HepG2 (cell line): ENCODE data around the gene LITAFD. TPM values are rescaled to one million over a fixed set of nuclear protein-coding genes. Genes with fewer than 3 reads are reported as not detected.

Source experiments
- CEBPB ChIP-seq: IDR thresholded peaks from 2 replicates; pipeline ENCODE4 v1.6.1; 2011; ENCODE audit warnings: low read depth, low read length, improper control_type of control experiment, borderline replicate concordance
- CEBPG ChIP-seq: IDR thresholded peaks from 2 replicates; pipeline ENCODE4 v1.6.1; 2016
- ELF3 ChIP-seq: IDR thresholded peaks from 2 replicates; pipeline ENCODE4 v1.6.1; 2016; ENCODE audit warnings: missing genetic modification reagents, missing compliant biosample characterization
- GATAD2A ChIP-seq: IDR thresholded peaks from 2 replicates; pipeline ENCODE4 v1.6.1; 2016
- JUND ChIP-seq: sonication (generic); formaldehyde crosslinking; IDR thresholded peaks from 2 replicates; pipeline ENCODE4 v1.8.0; 2022; ENCODE audit warnings: mild to moderate bottlenecking, missing genetic modification reagents
- NR2C2 ChIP-seq: sonication (generic); formaldehyde crosslinking; IDR thresholded peaks from 2 replicates; pipeline ENCODE4 v1.4.0; 2020; ENCODE audit warnings: missing genetic modification reagents, mild to moderate bottlenecking, moderate library complexity, borderline replicate concordance
- PATZ1 ChIP-seq: sonication (generic); formaldehyde crosslinking; IDR thresholded peaks from 2 replicates; pipeline ENCODE4 v1.4.0; 2020; ENCODE audit warnings: missing genetic modification reagents
- PHF21A ChIP-seq: sonication (generic); formaldehyde crosslinking; IDR thresholded peaks from 2 replicates; pipeline ENCODE4 v1.5.0; 2020; ENCODE audit warnings: mild to moderate bottlenecking, missing genetic modification reagents
- PITX1 ChIP-seq: sonication (generic); formaldehyde crosslinking; IDR thresholded peaks from 2 replicates; pipeline ENCODE4 v1.5.1; 2020; ENCODE audit warnings: mild to moderate bottlenecking, missing genetic modification reagents
- SOX6 ChIP-seq, 2 experiments: fragments of 450-650 bp in 1 of 2; sonication (generic) in 1 of 2; formaldehyde crosslinking in 1 of 2; IDR thresholded peaks; 2 replicates each; pipeline versions ENCODE4 v1.4.0 to v1.6.1; 2017 to 2020; ENCODE audit warnings: antibody characterized with exemption in 1 of 2, mild to moderate bottlenecking in 1 of 2, missing genetic modification reagents in 1 of 2
- SSRP1 ChIP-seq: IDR thresholded peaks from 2 replicates; pipeline ENCODE4 v1.6.1; 2016; ENCODE audit warnings: control low read depth
- THAP11 ChIP-seq: IDR thresholded peaks from 2 replicates; pipeline ENCODE4 v1.6.1; 2016; ENCODE audit warnings: missing biosample characterization, missing genetic modification reagents
- ZNF180 ChIP-seq: sonication (generic); formaldehyde crosslinking; IDR thresholded peaks from 2 replicates; pipeline ENCODE4 v1.4.0; 2020; ENCODE audit warnings: low read depth, missing genetic modification reagents, borderline replicate concordance
- ZNF501 ChIP-seq: sonication (generic); formaldehyde crosslinking; IDR thresholded peaks from 2 replicates; pipeline ENCODE4 v1.5.1; 2020; ENCODE audit warnings: mild to moderate bottlenecking, moderate library complexity, missing genetic modification reagents
- ZNF768 ChIP-seq: sonication (generic); formaldehyde crosslinking; IDR thresholded peaks from 2 replicates; pipeline ENCODE4 v1.4.0; 2020; ENCODE audit warnings: missing genetic modification reagents
- polyA plus RNA-seq, 8 experiments: library from polyadenylated mRNA; depleted of rRNA in 3 of 8; stranded (reverse) in 7 of 8; unstranded in 1 of 8; fragments of >200 nt; fragmentation: Illumina TruSeq in 4 of 8; extraction: Trizol in 4 of 8; gene quantifications; 2 replicates each; pipeline versions ENCODE4 v1.2.1 to v1.2.3, GENCODE V29; 2011 to 2016; ENCODE audit warnings: low read depth in 4 of 8, missing spikeins in 1 of 8, mixed read lengths in 1 of 8; ENCODE audit not compliant: insufficient read depth in 1 of 8
- total RNA-seq, 5 experiments: library from RNA; depleted of rRNA; stranded (reverse); fragments of >200 nt; fragmentation: Illumina TruSeq; extraction: Trizol; gene quantifications; 2 replicates each; pipeline ENCODE4 v1.2.3, GENCODE V29; 2016; ENCODE audit warnings: low read depth in 1 of 5
- TF ChIP-seq, protein P1 (sequence below): sonication (generic); formaldehyde crosslinking; IDR thresholded peaks from 2 replicates; pipeline ENCODE4 v1.4.0; 2020; ENCODE audit warnings: missing genetic modification reagents, borderline replicate concordance
- TF ChIP-seq, protein P2 (sequence below), 2 experiments: fragments of 450-650 bp in 1 of 2; sonication (generic) in 1 of 2; formaldehyde crosslinking; IDR thresholded peaks; 2 replicates each; pipeline versions ENCODE4 v1.5.0 to v1.8.0; 2020 to 2022; ENCODE audit warnings: mild to moderate bottlenecking in 1 of 2, missing genetic modification reagents in 1 of 2

LITAFD gene
- total and polyA plus RNA-seq, 2 of the 13 experiments (the other 11 are each of a cell fraction or from before 2014, with no cell fraction given): not detected

DNA sequence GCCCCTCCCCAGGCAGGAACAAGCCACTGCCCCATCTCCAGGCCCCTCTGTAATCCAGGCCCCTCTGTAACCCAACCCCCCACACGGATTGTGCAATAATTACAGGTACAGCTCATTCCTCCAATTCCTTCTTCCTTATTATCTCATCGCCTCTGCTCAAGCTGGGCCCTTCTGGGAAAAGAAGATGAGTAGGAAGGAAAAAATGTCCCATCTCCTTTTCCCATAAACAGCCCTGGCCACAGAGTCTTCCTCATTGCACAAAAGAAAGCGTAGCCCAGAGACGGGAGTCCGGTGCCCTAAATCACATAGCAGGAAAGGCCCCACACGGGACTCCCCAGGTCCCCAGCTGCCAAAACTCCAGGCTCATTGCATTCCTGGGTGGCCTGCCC, 3.6 kb upstream of the LITAFD start (continued):
- TF ChIP-seq, protein P1, sequence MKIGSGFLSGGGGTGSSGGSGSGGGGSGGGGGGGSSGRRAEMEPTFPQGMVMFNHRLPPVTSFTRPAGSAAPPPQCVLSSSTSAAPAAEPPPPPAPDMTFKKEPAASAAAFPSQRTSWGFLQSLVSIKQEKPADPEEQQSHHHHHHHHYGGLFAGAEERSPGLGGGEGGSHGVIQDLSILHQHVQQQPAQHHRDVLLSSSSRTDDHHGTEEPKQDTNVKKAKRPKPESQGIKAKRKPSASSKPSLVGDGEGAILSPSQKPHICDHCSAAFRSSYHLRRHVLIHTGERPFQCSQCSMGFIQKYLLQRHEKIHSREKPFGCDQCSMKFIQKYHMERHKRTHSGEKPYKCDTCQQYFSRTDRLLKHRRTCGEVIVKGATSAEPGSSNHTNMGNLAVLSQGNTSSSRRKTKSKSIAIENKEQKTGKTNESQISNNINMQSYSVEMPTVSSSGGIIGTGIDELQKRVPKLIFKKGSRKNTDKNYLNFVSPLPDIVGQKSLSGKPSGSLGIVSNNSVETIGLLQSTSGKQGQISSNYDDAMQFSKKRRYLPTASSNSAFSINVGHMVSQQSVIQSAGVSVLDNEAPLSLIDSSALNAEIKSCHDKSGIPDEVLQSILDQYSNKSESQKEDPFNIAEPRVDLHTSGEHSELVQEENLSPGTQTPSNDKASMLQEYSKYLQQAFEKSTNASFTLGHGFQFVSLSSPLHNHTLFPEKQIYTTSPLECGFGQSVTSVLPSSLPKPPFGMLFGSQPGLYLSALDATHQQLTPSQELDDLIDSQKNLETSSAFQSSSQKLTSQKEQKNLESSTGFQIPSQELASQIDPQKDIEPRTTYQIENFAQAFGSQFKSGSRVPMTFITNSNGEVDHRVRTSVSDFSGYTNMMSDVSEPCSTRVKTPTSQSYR (CRISPR knock-in tag): peak; percentile 87
- TF ChIP-seq PITX1 (CRISPR knock-in tag): peak; percentile 16; the same call in 1 of the 2 replicates
- TF ChIP-seq SOX6 (IDR thresholded peaks at IDR 0.05): no peak
- 0 out of 2 replicates have a peak, but pooled peaks have one; percentile 31 for TF ChIP-seq SOX6 (CRISPR knock-in tag; IDR thresholded peaks at IDR 0.05)
- TF ChIP-seq THAP11 (CRISPR knock-in tag): 0 out of 2 replicates have a peak, but pooled peaks have one; percentile 16
- TF ChIP-seq GATAD2A (CRISPR knock-in tag): 0 out of 2 replicates have a peak, but pooled peaks have one; percentile 48
- 0 out of 2 replicates have a peak, but pooled peaks have one; percentile 39 for TF ChIP-seq PHF21A (CRISPR knock-in tag)
- TF ChIP-seq ZNF180 (CRISPR knock-in tag): no peak
- TF ChIP-seq CEBPB: peak; percentile 98
- 0 out of 2 replicates have a peak, but pooled peaks have one; percentile 3 for TF ChIP-seq ZNF501 (CRISPR knock-in tag)
- TF ChIP-seq JUND: no peak
- TF ChIP-seq, protein P2, sequence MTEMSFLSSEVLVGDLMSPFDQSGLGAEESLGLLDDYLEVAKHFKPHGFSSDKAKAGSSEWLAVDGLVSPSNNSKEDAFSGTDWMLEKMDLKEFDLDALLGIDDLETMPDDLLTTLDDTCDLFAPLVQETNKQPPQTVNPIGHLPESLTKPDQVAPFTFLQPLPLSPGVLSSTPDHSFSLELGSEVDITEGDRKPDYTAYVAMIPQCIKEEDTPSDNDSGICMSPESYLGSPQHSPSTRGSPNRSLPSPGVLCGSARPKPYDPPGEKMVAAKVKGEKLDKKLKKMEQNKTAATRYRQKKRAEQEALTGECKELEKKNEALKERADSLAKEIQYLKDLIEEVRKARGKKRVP (CRISPR knock-in tag; IDR thresholded peaks at IDR 0.05): 0 out of 4 replicates have a peak, but pooled peaks of 1 of the 2 experiments have one; percentile 32
- peak; percentile 93 for TF ChIP-seq CEBPG (CRISPR knock-in tag)
- peak; percentile 57; the same call in 1 of the 2 replicates for TF ChIP-seq PATZ1 (CRISPR knock-in tag)
- TF ChIP-seq ZNF768 (CRISPR knock-in tag): 0 out of 2 replicates have a peak, but pooled peaks have one; percentile 74
- TF ChIP-seq NR2C2: 0 out of 2 replicates have a peak, but pooled peaks have one; percentile 26
- no peak for TF ChIP-seq SSRP1 (CRISPR knock-in tag)
- peak; percentile 61; the same call in 1 of the 2 replicates for TF ChIP-seq ELF3
